DOHH2 (cell line): ENCODE results near the gene NTNG1.

Experiments
- H3F3A ChIP-seq: fragments of 200-600 bp; sonication (generic), shearing (Covaris generic); 2 replicates; pipeline ENCODE4 v1.6.0; 2016; ENCODE audit warnings: antibody characterized with exemption, mild to moderate bottlenecking; ENCODE audit not compliant: control insufficient read depth, insufficient read depth
- H3K27ac ChIP-seq: fragments of 200-600 bp; sonication (generic); 2 replicates; pipeline ENCODE4 v1.5.1; 2014; ENCODE audit warnings: low read depth, mild to moderate bottlenecking, low read length, moderate library complexity
- H3K27me3 ChIP-seq: fragments of 200-600 bp; sonication (generic); 2 replicates; pipeline ENCODE4 v1.6.1; 2014; ENCODE audit warnings: mild to moderate bottlenecking, low read length, mixed read lengths; ENCODE audit not compliant: control insufficient read depth
- H3K36me3 ChIP-seq: fragments of 200-600 bp; sonication (generic); 2 replicates; pipeline ENCODE4 v1.6.1; 2014; ENCODE audit warnings: mild to moderate bottlenecking, low read length, moderate library complexity, mixed read lengths; ENCODE audit not compliant: control insufficient read depth
- H3K4me1 ChIP-seq: fragments of 200-600 bp; sonication (generic); 2 replicates; pipeline ENCODE4 v1.6.1; 2014; ENCODE audit warnings: mild to moderate bottlenecking, low read length, mixed read lengths; ENCODE audit not compliant: control insufficient read depth
- H3K4me2 ChIP-seq: fragments of 200-600 bp; sonication (generic); 2 replicates; pipeline ENCODE4 v1.6.0; 2014; ENCODE audit warnings: mild to moderate bottlenecking, low read length, moderate library complexity
- H3K4me3 ChIP-seq: fragments of 200-600 bp; sonication (generic); 2 replicates; pipeline ENCODE4 v1.5.1; 2014; ENCODE audit warnings: mild to moderate bottlenecking, low read length, mixed read lengths
- H3K79me2 ChIP-seq: fragments of 200-600 bp; sonication (generic); 2 replicates; pipeline ENCODE4 v1.6.1; 2014; ENCODE audit warnings: mild to moderate bottlenecking, low read length, mixed read lengths; ENCODE audit not compliant: control insufficient read depth
- H3K9me2 ChIP-seq: fragments of 200-600 bp; sonication (generic); replicated peaks from 2 replicates; pipeline ENCODE4 v1.6.1; 2014; ENCODE audit warnings: mild to moderate bottlenecking, low read length, mixed read lengths; ENCODE audit not compliant: control insufficient read depth
- H3K9me3 ChIP-seq: fragments of 200-600 bp; sonication (generic); 2 replicates; pipeline ENCODE4 v1.6.1; 2014; ENCODE audit warnings: antibody characterized with exemption, low read length, mixed read lengths; ENCODE audit not compliant: control insufficient read depth, insufficient read depth
- H4K20me1 ChIP-seq: fragments of 200-600 bp; sonication (generic); 2 replicates; pipeline ENCODE4 v1.6.0; 2014; ENCODE audit warnings: low read depth, mild to moderate bottlenecking, antibody characterized with exemption, low read length, moderate library complexity; ENCODE audit not compliant: control insufficient read depth, insufficient read depth
- EZH2phosphoT487 ChIP-seq: fragments of 200-600 bp; sonication (generic); IDR thresholded peaks from 2 replicates; pipeline ENCODE4 v1.6.1; 2017; ENCODE audit warnings: borderline replicate concordance, mild to moderate bottlenecking, antibody characterized with exemption, low read length, moderate library complexity, mixed read lengths
- TF ChIP-seq, protein P1 (sequence below): fragments of 200-600 bp; sonication (generic); IDR thresholded peaks from one replicate; pipeline ENCODE4 v1.5.1; 2014; ENCODE audit warnings: antibody characterized with exemption, mild to moderate bottlenecking, low read depth, low read length; ENCODE audit not compliant: poor library complexity, severe bottlenecking

The NTNG1 gene

DNA sequence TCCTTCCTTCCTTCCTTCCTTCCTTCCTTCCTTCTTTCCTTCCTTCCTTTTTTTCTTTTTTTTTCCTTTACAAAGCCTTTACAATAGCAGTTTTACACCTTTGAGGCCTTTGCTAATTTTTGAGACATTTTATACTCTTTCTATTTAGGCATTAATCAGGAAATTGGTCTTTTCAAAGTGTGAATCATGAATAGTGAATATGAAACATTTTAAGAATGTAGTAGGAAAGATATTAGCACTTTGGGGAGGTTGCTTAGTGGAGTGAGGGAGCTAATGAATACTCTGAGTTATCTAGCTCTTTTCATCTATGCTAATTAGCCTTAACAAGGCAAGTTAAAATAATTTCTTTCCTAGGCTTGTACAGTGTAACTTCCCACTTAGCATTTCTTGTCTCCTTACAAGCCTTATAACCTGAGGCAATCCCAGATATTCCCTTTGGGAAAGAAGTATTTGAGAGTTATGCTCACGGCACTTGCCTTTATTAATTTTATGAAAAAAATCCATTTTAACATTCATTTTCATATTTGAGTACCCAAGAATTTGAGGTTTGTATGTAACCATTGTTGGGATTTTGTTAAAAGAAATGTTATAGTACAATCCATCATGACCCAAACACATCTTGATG is 122.6 kb downstream of the NTNG1 start:
- TF ChIP-seq, protein P1, sequence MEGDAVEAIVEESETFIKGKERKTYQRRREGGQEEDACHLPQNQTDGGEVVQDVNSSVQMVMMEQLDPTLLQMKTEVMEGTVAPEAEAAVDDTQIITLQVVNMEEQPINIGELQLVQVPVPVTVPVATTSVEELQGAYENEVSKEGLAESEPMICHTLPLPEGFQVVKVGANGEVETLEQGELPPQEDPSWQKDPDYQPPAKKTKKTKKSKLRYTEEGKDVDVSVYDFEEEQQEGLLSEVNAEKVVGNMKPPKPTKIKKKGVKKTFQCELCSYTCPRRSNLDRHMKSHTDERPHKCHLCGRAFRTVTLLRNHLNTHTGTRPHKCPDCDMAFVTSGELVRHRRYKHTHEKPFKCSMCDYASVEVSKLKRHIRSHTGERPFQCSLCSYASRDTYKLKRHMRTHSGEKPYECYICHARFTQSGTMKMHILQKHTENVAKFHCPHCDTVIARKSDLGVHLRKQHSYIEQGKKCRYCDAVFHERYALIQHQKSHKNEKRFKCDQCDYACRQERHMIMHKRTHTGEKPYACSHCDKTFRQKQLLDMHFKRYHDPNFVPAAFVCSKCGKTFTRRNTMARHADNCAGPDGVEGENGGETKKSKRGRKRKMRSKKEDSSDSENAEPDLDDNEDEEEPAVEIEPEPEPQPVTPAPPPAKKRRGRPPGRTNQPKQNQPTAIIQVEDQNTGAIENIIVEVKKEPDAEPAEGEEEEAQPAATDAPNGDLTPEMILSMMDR: no peak
- TF ChIP-seq EZH2phosphoT487: no peak
- H3K9me3 ChIP-seq: no peaks in the 10 kb centered on the region
- peaks cover 26% of the 10 kb centered on the region for H3K4me1 ChIP-seq
- no peaks in the 10 kb centered on the region for H3K79me2 ChIP-seq
- no peak overlapping the region for H3K27ac ChIP-seq
- no peaks in the 10 kb centered on the region for H3K36me3 ChIP-seq
- no peaks in the 10 kb centered on the region for H4K20me1 ChIP-seq
- no peaks in the 10 kb centered on the region for H3K27me3 ChIP-seq
- no peak overlapping the region for H3K4me3 ChIP-seq
- no peaks in the 10 kb centered on the region for H3F3A ChIP-seq
- no peaks in the 10 kb centered on the region for H3K9me2 ChIP-seq
- no peak overlapping the region for H3K4me2 ChIP-seq

DNA sequence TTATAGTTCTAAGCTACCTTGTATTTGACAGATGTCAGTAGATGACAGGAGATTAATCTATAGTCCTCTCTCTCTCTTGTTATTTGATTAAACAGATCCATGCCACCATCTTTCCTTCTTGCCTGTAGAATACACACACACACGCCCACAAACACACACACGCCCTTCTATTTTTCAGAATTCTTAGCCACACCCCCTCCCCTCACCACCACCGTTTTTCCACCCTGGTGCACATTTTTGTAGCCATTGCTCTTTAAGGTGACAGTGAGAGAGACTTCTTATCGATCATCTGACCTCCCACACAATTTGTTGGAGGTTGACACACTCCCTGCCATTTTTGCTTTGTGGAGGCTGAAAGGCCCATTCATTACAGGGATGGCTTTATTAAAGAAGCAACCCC is 123.2 kb downstream of the NTNG1 start:
- no peak for TF ChIP-seq EZH2phosphoT487
- TF ChIP-seq, protein P1: no peak
- Histone ChIP-seq H3K4me2 (no peak overlapping the region), H3K79me2 (no peaks in the 10 kb centered on the region), H3K27me3 (no peaks in the 10 kb centered on the region), H3K27ac (no peak overlapping the region), H3K4me1 (peaks cover 26% of the 10 kb centered on the region), H3K36me3 (no peaks in the 10 kb centered on the region), H3K9me2 (no peaks in the 10 kb centered on the region), H3K9me3 (no peaks in the 10 kb centered on the region), H3F3A (no peaks in the 10 kb centered on the region), H4K20me1 (no peaks in the 10 kb centered on the region), H3K4me3 (no peak overlapping the region)

DNA sequence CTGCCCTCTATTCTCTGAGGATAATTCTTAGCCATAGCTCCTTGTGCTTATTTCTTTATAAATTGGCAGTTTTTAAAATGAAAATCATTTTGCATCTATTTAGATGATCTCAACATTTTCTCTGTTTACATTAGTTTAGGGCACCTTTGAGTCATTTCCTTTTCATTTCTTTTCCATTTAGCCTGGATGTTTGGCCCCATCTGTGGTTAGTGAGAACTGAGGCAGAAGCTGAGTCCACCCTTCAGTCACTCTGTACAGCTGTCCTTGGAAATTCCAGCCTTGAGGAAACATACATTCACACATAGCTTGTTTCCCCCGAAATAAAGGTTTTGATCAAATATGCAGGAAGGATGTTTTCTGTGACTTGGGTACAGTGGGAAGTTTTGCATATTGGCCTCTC is 123.7 kb downstream of the NTNG1 start:
- Histone ChIP-seq H3K4me3 (no peak overlapping the region), H3F3A (no peaks in the 10 kb centered on the region)

More for the DNA sequence above, 123.7 kb downstream of the NTNG1 start:
- Histone ChIP-seq H3K4me2 (peak overlapping the region; percentile 40), H3K9me2 (no peaks in the 10 kb centered on the region), H3K27me3 (no peaks in the 10 kb centered on the region), H3K9me3 (no peaks in the 10 kb centered on the region), H3K4me1 (peaks cover 26% of the 10 kb centered on the region), H3K36me3 (no peaks in the 10 kb centered on the region), H4K20me1 (no peaks in the 10 kb centered on the region), H3K27ac (no peak overlapping the region), H3K79me2 (no peaks in the 10 kb centered on the region)
- TF ChIP-seq EZH2phosphoT487: no peak
- TF ChIP-seq, protein P1: no peak
